ENCODE data around the gene IZUMO4.

Gene IZUMO4

GRCh38 chr19:2136796-2137195 lies 40.1 kb downstream of the IZUMO4 start:
- H3K9me3 ChIP-seq (ENCODE audit: insufficient read depth, low read length, severe bottlenecking), result no peaks in the 10 kb centered on the region
- H3K79me2 ChIP-seq (ENCODE audit: insufficient read depth, low read length), result peaks cover 75% of the 10 kb centered on the region
- H3K4me2 ChIP-seq (ENCODE audit: insufficient read depth, low read length), result no peak overlapping the region
- H3K4me1 ChIP-seq (ENCODE audit: insufficient read depth, low read length), result no peaks in the 10 kb centered on the region
- peaks cover 66% of the 10 kb centered on the region for H3K36me3 ChIP-seq (ENCODE audit: insufficient read depth, low read length)
- H3K4me3 ChIP-seq (ENCODE audit: low read depth in 1 of 2, low read length in 2 of 2), result no peak overlapping the region
- peaks cover 52% of the 10 kb centered on the region for H4K20me1 ChIP-seq (ENCODE audit: insufficient read depth, low read length)
- no peak for ATAC-seq (ENCODE audit: insufficient read depth, low read depth)
- no peaks in the 10 kb centered on the region for H3K27me3 ChIP-seq (ENCODE audit: insufficient read depth, low read length, poor library complexity)
- no peak overlapping the region for H3K9ac ChIP-seq (ENCODE audit: low read depth, low read length)
- H2AFZ ChIP-seq (ENCODE audit: low read depth, low read length), result no peak overlapping the region
- H3K27ac ChIP-seq (ENCODE audit: low read length), result no peak overlapping the region
- TF ChIP-seq CTCF (IDR thresholded peaks at IDR 0.05; ENCODE audit: borderline replicate concordance, extremely low read depth, low read length, poor library complexity, severe bottlenecking) (no peak), EZH2 (IDR thresholded peaks at IDR 0.05; ENCODE audit: borderline replicate concordance, low read depth, low read length, severe bottlenecking) (no peak)
- DNase-seq, result no peak

GRCh38 chr19:2138061-2138728 lies 41.5 kb downstream of the IZUMO4 start:
- Histone ChIP-seq H3K79me2 (ENCODE audit: insufficient read depth, low read length) (peaks cover 75% of the 10 kb centered on the region), H3K36me3 (ENCODE audit: insufficient read depth, low read length) (peaks cover 55% of the 10 kb centered on the region), H3K9me3 (ENCODE audit: insufficient read depth, low read length, severe bottlenecking) (no peaks in the 10 kb centered on the region), H3K27me3 (ENCODE audit: insufficient read depth, low read length, poor library complexity) (no peaks in the 10 kb centered on the region), H3K4me2 (ENCODE audit: insufficient read depth, low read length) (no peak overlapping the region), H3K9ac (ENCODE audit: low read depth, low read length) (no peak overlapping the region), H3K4me1 (ENCODE audit: insufficient read depth, low read length) (no peaks in the 10 kb centered on the region), H3K27ac (ENCODE audit: low read length) (no peak overlapping the region), H3K4me3 (ENCODE audit: low read depth in 1 of 2, low read length in 2 of 2) (no peak overlapping the region), H2AFZ (ENCODE audit: low read depth, low read length) (no peak overlapping the region), H4K20me1 (ENCODE audit: insufficient read depth, low read length) (peaks cover 39% of the 10 kb centered on the region)
- no peak for DNase-seq
- no peak for ATAC-seq (ENCODE audit: insufficient read depth, low read depth)
- TF ChIP-seq EZH2 (IDR thresholded peaks at IDR 0.05; ENCODE audit: borderline replicate concordance, low read depth, low read length, severe bottlenecking) (no peak), CTCF (IDR thresholded peaks at IDR 0.05; ENCODE audit: borderline replicate concordance, extremely low read depth, low read length, poor library complexity, severe bottlenecking) (no peak)

- no peaks in the 10 kb centered on the region for H3K9me3 ChIP-seq (ENCODE audit: insufficient read depth, low read length, severe bottlenecking)
- no peaks in the 10 kb centered on the region for H3K4me1 ChIP-seq (ENCODE audit: insufficient read depth, low read length)
- no peak for TF ChIP-seq EZH2 (IDR thresholded peaks at IDR 0.05; ENCODE audit: borderline replicate concordance, low read depth, low read length, severe bottlenecking)
- TF ChIP-seq CTCF (IDR thresholded peaks at IDR 0.05; ENCODE audit: borderline replicate concordance, extremely low read depth, low read length, poor library complexity, severe bottlenecking), result no peak
- H3K4me2 ChIP-seq (ENCODE audit: insufficient read depth, low read length), result no peak overlapping the region
- no peak overlapping the region for H3K27ac ChIP-seq (ENCODE audit: low read length)
- peaks cover 84% of the 10 kb centered on the region for H3K79me2 ChIP-seq (ENCODE audit: insufficient read depth, low read length)
- DNase-seq, result no peak
- H3K36me3 ChIP-seq (ENCODE audit: insufficient read depth, low read length), result peaks cover 57% of the 10 kb centered on the region
- peaks cover 46% of the 10 kb centered on the region for H4K20me1 ChIP-seq (ENCODE audit: insufficient read depth, low read length)
- no peak overlapping the region for H2AFZ ChIP-seq (ENCODE audit: low read depth, low read length)
- H3K4me3 ChIP-seq (ENCODE audit: low read depth in 1 of 2, low read length in 2 of 2), result no peak overlapping the region
- ATAC-seq (ENCODE audit: insufficient read depth, low read depth), result no peak
- no peak overlapping the region for H3K9ac ChIP-seq (ENCODE audit: low read depth, low read length)
- no peaks in the 10 kb centered on the region for H3K27me3 ChIP-seq (ENCODE audit: insufficient read depth, low read length, poor library complexity)
Observed at GRCh38 chr19:2139385-2140137, 42.8 kb downstream of the IZUMO4 start.
